ENCODE measurements around the gene VTN. TPM values are rescaled to one million over a fixed set of nuclear protein-coding genes. Genes with fewer than 3 reads are reported as not detected.

The VTN gene
- total and polyA plus RNA-seq, 2 donors (not counting 3 experiments of a cell fraction or from before 2014, with no cell fraction given) = 1.1 TPM; not detected in 1

GRCh38 chr17:28357901-28358197 is 12.3 kb downstream of the VTN start:
- Histone ChIP-seq H3K79me2 (ENCODE audit: control insufficient read depth, insufficient read depth, low read length) (peaks cover 30% of the 10 kb centered on the region), H3K9ac (replicated peaks; ENCODE audit: extremely low read depth, insufficient read depth, low read length) (peak overlapping the region; percentile 98), H2AFZ (ENCODE audit: low read depth, low read length) (peak overlapping the region; percentile 96), H3K4me2 (ENCODE audit: insufficient read depth, low read length) (peak overlapping the region; percentile 97), H3K9me1 (replicated peaks; ENCODE audit: control insufficient read depth, extremely low read depth, insufficient read depth, low read length) (peaks cover 2% of the 10 kb centered on the region), H4K20me1 (replicated peaks; ENCODE audit: control insufficient read depth, extremely low read depth, insufficient read depth, low read length) (no peaks in the 10 kb centered on the region), H3K36me3 (ENCODE audit: control insufficient read depth in 2 of 2, extremely low read depth in 1 of 2, insufficient read depth in 2 of 2, low read length in 2 of 2) (peaks cover 21 to 35% of the 10 kb centered on the region in 2 experiments), H3K9me3 (replicated peaks; ENCODE audit: control insufficient read depth, insufficient read depth, low read length) (no peaks in the 10 kb centered on the region), H3K27me3 (ENCODE audit: control insufficient read depth in 2 of 2, insufficient read depth in 2 of 2, low read length in 2 of 2) (no peaks in the 10 kb centered on the region), H3K4me3 (replicated peaks in 1 of 3; ENCODE audit: insufficient read depth in 1 of 3, low read depth in 1 of 3, low read length in 3 of 3) (peak overlapping the region; percentile 89 to 98 (median 91)), H3K4me1 (ENCODE audit: control insufficient read depth, extremely low read depth, insufficient read depth, low read length) (peaks cover 17% of the 10 kb centered on the region), H3K27ac (ENCODE audit: insufficient read depth, low read depth, low read length) (peak overlapping the region; percentile 92)
- FAIRE-seq = peak; percentile 49
- TF ChIP-seq EZH2 (IDR thresholded peaks at IDR 0.05; ENCODE audit: borderline replicate concordance, low read depth, low read length, severe bottlenecking) (no peak), POLR2A (IDR thresholded peaks at IDR 0.05; ENCODE audit: low read depth, low read length) (no peak)
- intact Hi-C loops (cut with micrococcal nuclease) = loop anchor here (1.0 to 10.0 kb wide), 5 partner anchors 12 to 1103 kb away; partner anchors contain the start of genes IFT20, TMEM97, TNFAIP1 and VTN
- DNase-seq (ENCODE audit: low read depth, low spot score) = no peak
- ChIA-PET POLR2A (interaction anchor here (1.2 to 2.5 kb wide), 4 partner anchors 8 to 37 kb away, joined by 3 to 26 read pairs (median 8); partner anchors contain the start of genes IFT20 and TNFAIP1), CTCF (interaction anchor here (0.7 to 3.2 kb wide), 8 partner anchors 9 to 106 kb away, joined by 3 to 23 read pairs (median 5); partner anchors contain the start of genes IFT20 and TNFAIP1)
- BruUV-seq (replicated peaks) = TSS peak; percentile 74
- dilution Hi-C loops (cut with MboI; ENCODE audit: extremely low pct_ligation_motif_present, low sequenced_read_pairs) = no loop called here

- ChIA-PET CTCF (interaction anchor here (1.0 to 3.2 kb wide), 8 partner anchors 10 to 106 kb away, joined by 3 to 23 read pairs (median 5); partner anchors contain the start of genes IFT20 and TNFAIP1), POLR2A (interaction anchor here (0.6 to 2.5 kb wide), 5 partner anchors 9 to 38 kb away, joined by 3 to 26 read pairs (median 4); partner anchors contain the start of genes IFT20 and TNFAIP1)
- dilution Hi-C loops (cut with MboI; ENCODE audit: extremely low pct_ligation_motif_present, low sequenced_read_pairs) (no loop called here), intact Hi-C loops (cut with micrococcal nuclease) (loop anchor here (1.0 to 10.0 kb wide), 5 partner anchors 13 to 1102 kb away; partner anchors contain the start of genes IFT20, TMEM97, TNFAIP1 and VTN)
- H3K9me1 ChIP-seq (replicated peaks; ENCODE audit: control insufficient read depth, extremely low read depth, insufficient read depth, low read length) = peaks cover 2% of the 10 kb centered on the region
- peak within 1 kb of the TSS; percentile 96 for H2AFZ ChIP-seq (ENCODE audit: low read depth, low read length)
- H3K36me3 ChIP-seq (ENCODE audit: control insufficient read depth in 2 of 2, extremely low read depth in 1 of 2, insufficient read depth in 2 of 2, low read length in 2 of 2) = peaks cover 24 to 34% of the 10 kb centered on the region in 2 experiments
- peak; percentile 95 for DNase-seq (ENCODE audit: low read depth, low spot score)
- peak; percentile 96 for FAIRE-seq
- H3K27me3 ChIP-seq (ENCODE audit: control insufficient read depth in 2 of 2, insufficient read depth in 2 of 2, low read length in 2 of 2) = no peaks in the 10 kb centered on the region
- peaks cover 30% of the 10 kb centered on the region for H3K79me2 ChIP-seq (ENCODE audit: control insufficient read depth, insufficient read depth, low read length)
- H3K4me1 ChIP-seq (ENCODE audit: control insufficient read depth, extremely low read depth, insufficient read depth, low read length) = peaks cover 17% of the 10 kb centered on the region
- H3K4me3 ChIP-seq (replicated peaks in 1 of 3; ENCODE audit: insufficient read depth in 1 of 3, low read depth in 1 of 3, low read length in 3 of 3) = peak within 1 kb of the TSS; percentile 89 to 98 (median 91)
- TSS peak; percentile 35 for BruUV-seq (replicated peaks)
- H3K9ac ChIP-seq (replicated peaks; ENCODE audit: extremely low read depth, insufficient read depth, low read length) = peak within 1 kb of the TSS; percentile 98
- H3K27ac ChIP-seq (ENCODE audit: insufficient read depth, low read depth, low read length) = peak within 1 kb of the TSS; percentile 92
- H3K4me2 ChIP-seq (ENCODE audit: insufficient read depth, low read length) = peak within 1 kb of the TSS; percentile 97
- no peaks in the 10 kb centered on the region for H4K20me1 ChIP-seq (replicated peaks; ENCODE audit: control insufficient read depth, extremely low read depth, insufficient read depth, low read length)
- TF ChIP-seq MYC (IDR thresholded peaks at IDR 0.05; ENCODE audit: low read depth, low read length) (no peak), POLR2AphosphoS5 (IDR thresholded peaks at IDR 0.05; ENCODE audit: insufficient read depth, low read depth, low read length) (peak; percentile 99), MAX (IDR thresholded peaks at IDR 0.05; ENCODE audit: insufficient read depth, insufficient read length) (peak; percentile 53), CTCF (IDR thresholded peaks at IDR 0.05; ENCODE audit: extremely low read depth in 1 of 2, insufficient read depth in 1 of 2, low read depth in 1 of 2, low read length in 2 of 2) (no peak), EZH2 (IDR thresholded peaks at IDR 0.05; ENCODE audit: borderline replicate concordance, low read depth, low read length, severe bottlenecking) (no peak), POLR2A (IDR thresholded peaks at IDR 0.05; ENCODE audit: low read depth, low read length) (peak; percentile 96)
- no peaks in the 10 kb centered on the region for H3K9me3 ChIP-seq (replicated peaks; ENCODE audit: control insufficient read depth, insufficient read depth, low read length)
Observed at GRCh38 chr17:28357061-28357900, 12.8 kb downstream of the VTN start, which contains the start of gene POLDIP2. Gene POLDIP2 (minus strand): TSS chr17:28357527. CDS start chr17:28357448, 79 bp downstream.

Measured in endothelial cell of umbilical vein (primary cell).